ENCODE results near the gene DIAPH3. TPM values are rescaled to one million over a fixed set of nuclear protein-coding genes. Genes with fewer than 3 reads are reported as not detected.

Gene DIAPH3
- total RNA-seq, 4 donors from 2014 or later = 1.4 to 13.2 (median 2.6) TPM

DNA sequence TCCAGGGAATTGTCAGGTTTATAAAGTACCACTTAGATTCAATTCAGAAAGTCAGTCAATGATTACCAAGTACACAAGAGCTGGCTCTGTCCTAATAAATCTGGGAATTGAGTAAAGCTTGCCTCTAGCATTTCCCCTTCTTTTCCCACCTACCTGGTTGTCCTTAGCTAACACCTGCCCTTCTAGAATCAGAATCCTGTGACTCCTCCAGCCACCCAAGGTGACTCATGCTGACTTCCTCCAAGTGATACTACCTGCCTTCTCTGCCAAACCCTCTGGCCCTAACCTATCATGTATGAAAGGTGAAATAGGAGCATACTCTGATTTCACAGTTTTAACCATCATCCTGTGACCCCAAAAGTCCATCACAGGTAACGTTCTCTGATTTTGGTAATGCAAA is 151.2 kb downstream of the DIAPH3 start:
- peak overlapping the region in 2 of 4 donors; percentile 39 to 71 for H3K27ac ChIP-seq
- H3K9me3 ChIP-seq = no peaks in the 10 kb centered on the region
- peaks cover 0 to 12% (median 0%) of the 10 kb centered on the region in 4 donors for H3K4me1 ChIP-seq
- H3K27me3 ChIP-seq = no peaks in the 10 kb centered on the region
- H3K36me3 ChIP-seq = no peaks in the 10 kb centered on the region
- H3K4me3 ChIP-seq = no peak overlapping the region
- no peak for TF ChIP-seq POLR2A (IDR thresholded peaks at IDR 0.05)
- no peak for TF ChIP-seq CTCF (IDR thresholded peaks at IDR 0.05)
- DNase-seq = peak in 1 of 3 donors; percentile 65

DNA sequence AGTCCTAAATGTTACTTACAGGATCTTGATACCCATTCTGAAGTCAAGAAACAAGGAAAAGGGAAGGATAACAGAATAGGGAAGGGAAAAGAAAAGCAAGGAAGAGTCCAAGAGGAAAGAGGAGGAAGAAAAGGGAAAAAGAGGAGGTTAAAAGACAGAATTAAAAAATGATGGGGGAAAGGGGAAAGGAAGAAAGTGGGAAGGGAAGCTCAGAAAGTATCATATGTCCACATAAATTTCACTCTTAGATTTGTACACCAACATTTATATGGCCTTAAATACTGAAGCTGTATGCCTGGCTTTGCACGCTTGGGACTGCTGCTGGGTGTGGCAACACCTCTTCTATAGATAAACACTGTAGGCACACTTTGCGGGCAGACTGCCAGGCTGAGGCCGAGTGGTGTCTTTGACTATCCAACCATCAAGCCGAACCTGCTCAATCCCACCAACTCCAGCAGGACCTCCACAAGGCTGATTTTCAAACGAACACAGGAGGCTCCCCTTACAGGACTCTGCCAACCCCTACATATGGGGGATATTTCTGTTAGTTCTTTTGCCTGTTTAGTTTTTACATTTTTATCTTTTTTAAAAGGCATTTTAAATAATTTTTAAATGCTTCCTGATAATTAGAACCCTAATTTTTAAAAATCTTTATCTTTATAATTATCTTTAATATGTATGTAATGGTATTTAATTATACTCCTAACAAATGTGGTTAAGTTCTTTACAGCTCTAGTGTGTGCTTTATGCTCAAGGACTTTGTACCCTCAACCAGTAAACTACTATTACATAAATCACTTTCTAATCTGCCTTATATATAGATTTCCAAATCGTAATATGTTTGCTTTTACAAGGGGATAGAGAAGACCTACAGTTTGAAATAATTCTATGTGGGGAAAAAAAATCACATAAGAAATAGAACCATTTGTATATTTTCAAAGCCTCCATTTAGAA is 154.2 kb downstream of the DIAPH3 start:
- DNase-seq = peak in 2 of 3 donors; percentile 90 to 92
- Histone ChIP-seq H3K36me3 (no peaks in the 10 kb centered on the region), H3K4me3 (no peak overlapping the region), H3K9me3 (no peaks in the 10 kb centered on the region), H3K27me3 (no peaks in the 10 kb centered on the region), H3K27ac (peak overlapping the region in 3 of 4 donors; percentile 20 to 64 (median 60)), H3K4me1 (peaks cover 0 to 12% (median 0%) of the 10 kb centered on the region in 4 donors)
- TF ChIP-seq CTCF (IDR thresholded peaks at IDR 0.05) (no peak), POLR2A (IDR thresholded peaks at IDR 0.05) (no peak)

DNA sequence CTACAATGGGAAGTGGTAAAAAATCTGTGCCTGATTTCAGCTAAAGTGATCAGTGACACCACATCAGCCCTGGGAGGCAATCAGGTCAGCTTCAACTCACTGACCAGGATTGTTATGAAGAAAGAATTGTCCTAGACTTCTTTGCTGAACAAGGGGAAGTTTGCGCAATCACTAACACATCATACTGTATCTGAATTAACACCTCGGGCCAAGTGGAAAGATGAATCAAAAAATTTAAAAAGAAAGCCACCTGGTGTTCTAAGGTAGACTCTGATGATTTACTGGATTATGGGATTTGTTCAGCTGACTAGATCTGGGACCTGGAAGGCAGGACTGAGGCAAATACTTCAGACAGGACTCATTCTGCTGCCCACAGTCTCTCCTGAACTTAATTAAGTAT is 161.8 kb downstream of the DIAPH3 start:
- H3K27ac ChIP-seq = peak overlapping the region in 2 of 4 donors; percentile 45 to 56
- no peak for DNase-seq
- TF ChIP-seq POLR2A (IDR thresholded peaks at IDR 0.05) = no peak
- no peak for TF ChIP-seq CTCF (IDR thresholded peaks at IDR 0.05)
- H3K9me3 ChIP-seq = no peaks in the 10 kb centered on the region
- no peaks in the 10 kb centered on the region for H3K27me3 ChIP-seq
- no peak overlapping the region for H3K4me3 ChIP-seq
- peaks cover 0 to 9% (median 0%) of the 10 kb centered on the region in 4 donors for H3K4me1 ChIP-seq
- no peaks in the 10 kb centered on the region for H3K36me3 ChIP-seq

- Histone ChIP-seq H3K27me3 (no peaks in the 10 kb centered on the region), H3K4me3 (no peak overlapping the region), H3K9me3 (no peaks in the 10 kb centered on the region), H3K36me3 (no peaks in the 10 kb centered on the region), H3K4me1 (peaks cover 0 to 9% (median 0%) of the 10 kb centered on the region in 4 donors), H3K27ac (peak overlapping the region in 2 of 4 donors; percentile 45 to 56)
- DNase-seq = no peak
- TF ChIP-seq POLR2A (IDR thresholded peaks at IDR 0.05) (no peak), CTCF (IDR thresholded peaks at IDR 0.05) (no peak)
Observed at GRCh38 chr13:60000976-60001375, 162.8 kb downstream of the DIAPH3 start.

DNA sequence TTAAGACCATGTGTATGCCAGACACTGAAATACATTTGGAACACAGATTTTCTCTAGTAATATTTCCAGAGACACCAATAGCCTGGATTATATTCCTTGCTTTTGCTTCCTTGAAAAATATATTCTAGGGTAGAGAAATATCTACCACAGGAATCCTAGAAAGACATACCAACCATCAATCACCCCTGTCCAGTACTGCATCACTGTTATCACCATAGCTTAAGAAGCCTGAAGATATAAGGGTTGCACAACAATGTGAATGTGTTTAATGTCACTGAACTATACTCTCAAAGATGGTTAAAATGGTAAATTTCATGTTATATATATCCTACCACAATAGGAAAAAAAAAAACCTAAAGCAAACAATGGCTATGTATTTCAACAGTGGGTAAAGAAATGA is 163.6 kb downstream of the DIAPH3 start:
- no peak for DNase-seq

More for the DNA sequence above, 163.6 kb downstream of the DIAPH3 start:
- Histone ChIP-seq H3K27me3 (no peaks in the 10 kb centered on the region), H3K4me1 (peaks cover 0 to 9% (median 0%) of the 10 kb centered on the region in 4 donors), H3K9me3 (no peaks in the 10 kb centered on the region), H3K4me3 (no peak overlapping the region), H3K36me3 (no peaks in the 10 kb centered on the region), H3K27ac (no peak overlapping the region)
- TF ChIP-seq POLR2A (IDR thresholded peaks at IDR 0.05) (no peak), CTCF (IDR thresholded peaks at IDR 0.05) (no peak)
